T47D (cell line): ENCODE results near the gene ZEB2.

Experiments used
- DNase-seq, 2 experiments: peaks; one replicate each; pipeline versions ENCODE4 v3.0.0 to v3.0.0-alpha.2; 2011 to 2012; ENCODE audit warnings: low read depth in 1 of 2, low spot score in 1 of 2
- JUND ChIP-seq: IDR thresholded peaks from 2 replicates; pipeline ENCODE4 v1.6.1; 2012; ENCODE audit warnings: low read depth
- in situ Hi-C: cut with HindIII; loops from 2 replicates; pipeline ENCODE4 v1.10.0; 2016; ENCODE audit warnings: low sequenced_read_pairs, low pct_unique_long_range_greater_than_20kb

The ZEB2 gene

GRCh38 chr2:144402251-144402650, 117.7 kb downstream of the ZEB2 start:
- DNase-seq = no peak
- no peak for TF ChIP-seq JUND
- in situ Hi-C loops = no loop called here

GRCh38 chr2:144401036-144401435, 118.9 kb downstream of the ZEB2 start:
- in situ Hi-C loops = no loop called here
- no peak for DNase-seq
- no peak for TF ChIP-seq JUND

GRCh38 chr2:144396318-144396717, 123.6 kb downstream of the ZEB2 start:
- in situ Hi-C loops = no loop called here
- no peak for DNase-seq
- no peak for TF ChIP-seq JUND

GRCh38 chr2:144390424-144391020, 129.4 kb downstream of the ZEB2 start:
- no peak for DNase-seq
- TF ChIP-seq JUND = no peak
- in situ Hi-C loops = no loop called here

- TF ChIP-seq JUND = no peak
- DNase-seq = no peak
- in situ Hi-C loops = no loop called here
Measured at GRCh38 chr2:144389930-144390311, 130.0 kb downstream of the ZEB2 start.

- no peak for TF ChIP-seq JUND
- peak in 1 of 2 experiments; percentile 33 for DNase-seq
- in situ Hi-C loops = no loop called here
Measured at GRCh38 chr2:144389151-144389929, 130.6 kb downstream of the ZEB2 start.

- no peak for DNase-seq
- TF ChIP-seq JUND = no peak
- in situ Hi-C loops = no loop called here
Measured at GRCh38 chr2:144385381-144385780, 134.5 kb downstream of the ZEB2 start.

- in situ Hi-C loops = no loop called here
- DNase-seq = no peak
- no peak for TF ChIP-seq JUND
Measured at GRCh38 chr2:144383571-144384100, 136.3 kb downstream of the ZEB2 start.

GRCh38 chr2:144382849-144383248, 137.1 kb downstream of the ZEB2 start:
- TF ChIP-seq JUND = no peak
- in situ Hi-C loops = no loop called here
- DNase-seq = no peak

GRCh38 chr2:144381716-144382115, 138.2 kb downstream of the ZEB2 start:
- no peak for DNase-seq

GRCh38 chr2:144379851-144380311, 140.0 kb downstream of the ZEB2 start:
- TF ChIP-seq JUND = no peak
- no peak for DNase-seq
- in situ Hi-C loops = no loop called here

More at GRCh38 chr2:144381716-144382115, 138.2 kb downstream of the ZEB2 start:
- no peak for TF ChIP-seq JUND
- in situ Hi-C loops = no loop called here

GRCh38 chr2:144378551-144378950, 141.4 kb downstream of the ZEB2 start:
- no peak for DNase-seq
- TF ChIP-seq JUND = no peak
- in situ Hi-C loops = no loop called here

- TF ChIP-seq JUND = no peak
- in situ Hi-C loops = no loop called here
- DNase-seq = no peak
Measured at GRCh38 chr2:144377914-144378313, 142.0 kb downstream of the ZEB2 start.

GRCh38 chr2:144376926-144377325, 143.0 kb downstream of the ZEB2 start:
- DNase-seq = no peak
- no peak for TF ChIP-seq JUND
- in situ Hi-C loops = no loop called here
